GM19193 (cell line): Measurements from ENCODE around the gene ACOX2.

Experiments used
- POLR2A ChIP-seq: IDR thresholded peaks from 4 replicates; pipeline ENCODE4 v1.6.1; 2011; ENCODE audit not compliant: insufficient read depth, insufficient read length; ENCODE audit errors: extremely low read depth

Gene ACOX2

DNA sequence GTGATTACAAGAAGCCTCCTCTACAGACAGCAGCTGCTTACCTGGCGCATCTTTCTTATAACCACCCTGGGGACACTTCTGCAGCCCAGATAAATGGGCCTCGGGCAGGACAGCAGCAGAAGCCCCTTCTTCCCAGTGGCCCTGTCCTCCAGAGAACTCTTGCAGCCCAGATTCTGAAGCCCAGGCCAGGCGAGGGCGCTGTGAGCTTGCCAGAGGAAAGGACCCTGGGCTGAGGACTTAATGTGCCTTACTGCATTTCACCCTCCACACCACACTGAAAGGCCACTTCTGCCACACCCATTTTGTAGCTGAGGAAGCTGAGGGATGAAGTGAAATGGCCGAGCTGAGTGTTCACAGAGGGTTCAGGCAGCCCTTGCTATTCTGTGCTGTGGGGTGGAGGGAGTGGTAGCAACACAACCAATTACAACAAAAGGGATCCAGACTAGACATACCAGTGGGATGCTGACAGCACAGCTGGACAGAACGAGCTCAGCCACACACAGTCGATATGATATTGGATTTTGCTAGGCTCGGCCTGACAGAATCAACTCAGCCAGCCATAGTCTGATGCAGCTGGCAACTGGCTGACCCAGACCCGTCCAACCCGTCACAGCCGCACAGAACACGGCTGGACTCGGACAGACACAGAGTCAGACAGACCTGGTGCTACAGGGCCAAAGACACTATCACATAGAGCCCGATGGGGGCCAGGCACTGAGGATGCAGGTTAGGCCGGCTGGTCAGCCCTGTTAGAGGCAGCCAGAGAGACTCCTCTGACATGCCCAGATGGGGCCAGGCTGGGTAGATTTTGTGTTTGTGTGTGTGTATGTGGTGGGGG lies 7.3 kb downstream of the ACOX2 start:
- no peak for TF ChIP-seq POLR2A

DNA sequence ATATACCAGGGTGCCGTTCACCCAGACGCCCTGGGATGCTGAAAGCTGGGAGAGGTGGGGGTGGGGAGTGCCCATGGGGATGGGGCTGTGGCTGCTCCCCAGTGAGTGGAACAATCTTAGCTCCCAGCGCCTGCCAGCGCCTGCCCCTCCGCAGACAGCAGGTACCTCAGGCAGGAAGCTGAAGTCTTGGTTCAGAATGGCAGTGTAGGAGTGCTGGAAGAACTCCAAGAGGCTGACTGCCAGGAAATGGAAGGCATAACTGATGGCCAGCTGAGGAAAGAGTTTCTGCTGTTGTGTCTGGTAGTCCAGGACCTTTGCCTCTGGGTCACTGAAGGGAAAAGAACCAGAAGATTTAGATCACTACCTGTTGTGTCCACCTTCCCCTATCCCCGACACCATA lies 8.4 kb downstream of the ACOX2 start:
- TF ChIP-seq POLR2A, result no peak

DNA sequence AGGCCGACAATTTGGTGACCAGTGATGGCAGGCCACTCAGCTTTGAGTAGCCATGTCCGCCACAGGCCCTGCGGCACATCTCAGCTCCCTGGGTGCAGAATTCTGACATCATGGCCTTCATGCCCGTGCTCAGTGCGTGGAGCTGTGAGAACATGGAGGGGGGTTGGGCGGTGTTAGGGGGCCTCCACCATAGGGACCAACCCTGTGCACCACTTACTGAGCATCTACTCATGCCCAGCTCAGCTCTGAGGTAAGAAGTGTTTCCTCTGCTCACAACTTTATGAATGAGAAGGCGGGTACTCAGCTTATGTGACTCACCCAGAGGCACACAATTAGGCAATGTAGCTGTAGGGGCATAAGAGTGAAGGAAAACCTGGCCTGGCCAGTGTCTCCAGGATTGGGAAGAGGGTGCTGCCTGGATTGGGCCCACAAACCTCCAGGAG lies 10.5 kb downstream of the ACOX2 start:
- TF ChIP-seq POLR2A, result no peak

DNA sequence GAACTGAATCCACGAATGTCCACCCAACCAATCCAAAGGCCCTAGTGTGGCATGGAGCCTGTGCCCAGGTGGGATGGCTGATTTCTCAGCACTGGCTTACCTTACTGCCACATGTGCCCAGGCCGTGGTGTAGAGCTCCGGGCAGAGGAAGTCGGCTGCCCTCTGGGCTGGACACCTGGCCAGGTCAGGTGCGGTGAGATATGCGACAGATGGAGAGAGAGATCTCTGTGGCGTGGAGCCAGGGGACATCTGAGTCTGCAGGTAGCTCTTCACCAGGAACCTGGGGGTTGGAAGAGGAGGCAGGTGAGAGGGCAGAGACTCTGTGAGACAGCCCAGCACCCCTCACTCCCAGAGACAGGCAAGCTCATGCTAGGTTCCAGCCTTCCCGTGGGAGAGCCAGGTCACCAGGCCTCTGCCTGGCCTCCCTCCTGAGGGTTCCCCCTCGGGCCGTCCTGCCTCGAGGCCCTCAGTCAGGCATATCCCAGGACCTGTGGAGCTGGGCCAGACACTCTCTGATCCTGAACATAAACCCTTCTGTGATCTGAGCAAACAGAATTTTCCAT lies 12.6 kb downstream of the ACOX2 start:
- no peak for TF ChIP-seq POLR2A

DNA sequence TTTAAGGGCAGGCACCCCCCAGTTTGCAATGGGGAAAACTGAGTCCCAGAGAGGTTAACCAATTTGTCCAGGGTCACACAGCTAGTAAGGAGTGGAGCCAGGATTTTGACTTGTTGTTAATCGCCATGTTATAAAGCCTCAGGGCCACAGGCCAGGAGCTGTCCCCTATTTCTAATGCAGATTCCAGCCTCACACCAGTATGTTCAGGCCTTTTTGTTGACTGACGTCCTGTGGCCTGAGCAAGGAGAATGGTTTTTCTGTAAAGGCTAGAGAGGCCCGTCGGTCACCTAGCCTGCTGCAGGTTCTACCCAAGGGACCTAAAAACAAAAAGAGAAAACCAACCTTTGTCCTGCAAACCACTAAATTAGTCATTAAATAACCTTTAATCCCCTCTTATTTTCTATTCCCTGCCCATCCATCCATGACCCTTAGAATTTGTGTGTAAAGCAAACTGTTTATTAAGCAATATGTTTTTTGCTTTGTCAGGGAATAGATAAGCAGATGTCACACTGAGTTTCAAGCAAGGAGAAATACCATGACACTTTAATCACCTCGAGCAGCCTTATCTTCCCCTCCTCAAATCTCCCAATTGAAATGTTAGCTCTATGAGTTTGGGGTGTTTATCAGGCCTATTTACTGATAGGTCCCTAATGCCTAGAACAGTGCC lies 14.1 kb downstream of the ACOX2 start:
- no peak for TF ChIP-seq POLR2A

DNA sequence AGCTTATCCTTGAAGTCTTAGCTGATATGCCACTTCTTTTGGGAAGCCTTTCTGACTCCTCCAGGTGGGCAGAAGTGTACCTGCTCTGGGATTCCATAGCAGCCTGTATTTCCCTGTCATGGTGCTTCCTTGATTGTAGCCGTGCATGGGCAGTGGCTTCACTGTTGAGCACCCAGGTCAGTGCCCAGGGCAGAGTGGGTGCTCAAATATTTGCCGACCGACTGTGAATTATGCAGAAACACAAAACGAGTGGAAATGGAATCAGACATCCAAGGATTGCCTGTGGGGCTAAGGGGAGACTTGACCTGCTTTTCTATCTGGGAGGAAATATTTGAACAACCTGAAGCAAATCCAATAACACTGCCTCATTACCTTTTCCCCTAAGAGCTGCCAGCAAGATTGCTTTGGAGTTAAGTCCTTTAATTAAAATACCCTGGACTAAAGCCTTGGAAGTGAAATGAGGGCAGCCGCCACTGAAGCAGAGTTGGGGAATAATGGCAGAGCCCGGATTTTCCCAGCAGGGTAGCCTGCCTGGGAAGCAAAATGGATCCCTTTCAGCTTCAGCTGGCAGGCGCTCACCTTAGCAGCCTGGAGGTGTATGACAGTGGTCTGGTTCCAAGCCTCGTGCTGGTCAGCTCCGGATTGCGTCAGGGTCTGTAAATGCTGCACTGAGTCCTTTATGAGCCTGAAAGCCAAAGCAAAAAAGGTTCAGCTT lies 14.9 kb downstream of the ACOX2 start:
- TF ChIP-seq POLR2A, result no peak

DNA sequence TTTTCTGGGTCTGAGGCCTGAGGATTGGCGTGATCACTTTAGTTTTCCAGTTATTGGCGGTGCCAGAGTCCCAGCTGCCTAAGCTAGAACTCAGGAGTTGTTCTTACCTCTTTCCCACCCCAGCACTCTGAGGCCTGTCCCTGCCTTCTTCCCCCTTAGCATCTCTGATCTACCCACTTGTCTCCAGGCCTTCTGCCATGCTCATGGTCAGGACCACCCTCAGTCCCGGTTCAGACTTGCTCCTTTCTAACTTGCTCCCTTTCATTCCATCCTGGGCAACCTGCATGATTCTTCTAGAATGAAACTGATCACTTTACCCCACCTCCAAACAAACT lies 15.7 kb downstream of the ACOX2 start:
- TF ChIP-seq POLR2A, result no peak

DNA sequence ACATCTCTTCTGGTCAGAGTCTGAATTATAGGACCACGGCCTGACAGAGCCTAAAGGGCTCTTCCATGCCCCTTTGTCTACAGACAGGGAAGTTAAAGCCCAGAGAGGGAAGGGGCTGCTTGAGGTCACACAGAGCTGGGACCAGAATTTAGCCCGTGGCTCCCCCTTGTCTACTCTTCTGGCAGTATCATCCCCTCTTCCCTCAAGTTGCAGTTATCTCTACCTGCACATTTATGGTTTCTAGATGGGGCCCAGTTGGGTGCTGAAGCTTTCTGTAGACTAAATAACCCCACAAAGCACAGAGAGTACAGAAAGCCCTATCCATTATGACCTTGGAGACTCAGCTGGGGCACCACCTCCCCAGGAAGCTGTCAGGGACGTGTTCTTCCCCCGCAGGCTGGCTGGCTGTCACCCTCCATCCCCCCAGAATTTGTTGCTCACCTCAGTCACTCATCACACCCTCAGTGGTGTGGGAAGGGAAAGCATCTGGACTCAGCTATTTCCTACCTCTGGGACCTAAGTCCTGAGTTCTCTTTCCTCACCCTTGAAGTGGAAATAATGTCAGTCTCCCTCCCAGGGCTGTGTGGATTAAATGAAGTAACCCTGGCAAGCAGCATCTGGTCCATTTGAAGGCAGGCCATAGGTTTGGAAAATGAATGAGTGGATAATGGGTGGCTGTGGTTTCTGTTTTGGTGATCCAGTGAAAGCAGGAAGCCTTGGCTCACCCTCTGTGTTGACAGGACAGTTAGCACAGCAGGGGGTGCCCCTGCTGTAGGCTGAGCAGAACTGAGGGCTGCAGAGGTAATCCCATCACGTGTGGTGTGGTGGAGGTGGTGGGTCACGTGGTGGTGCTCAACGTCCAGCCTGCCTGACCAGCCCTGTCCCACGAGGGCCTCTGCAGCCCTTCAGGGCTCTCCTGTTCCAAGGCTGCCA lies 16.3 kb downstream of the ACOX2 start:
- TF ChIP-seq POLR2A, result no peak

DNA sequence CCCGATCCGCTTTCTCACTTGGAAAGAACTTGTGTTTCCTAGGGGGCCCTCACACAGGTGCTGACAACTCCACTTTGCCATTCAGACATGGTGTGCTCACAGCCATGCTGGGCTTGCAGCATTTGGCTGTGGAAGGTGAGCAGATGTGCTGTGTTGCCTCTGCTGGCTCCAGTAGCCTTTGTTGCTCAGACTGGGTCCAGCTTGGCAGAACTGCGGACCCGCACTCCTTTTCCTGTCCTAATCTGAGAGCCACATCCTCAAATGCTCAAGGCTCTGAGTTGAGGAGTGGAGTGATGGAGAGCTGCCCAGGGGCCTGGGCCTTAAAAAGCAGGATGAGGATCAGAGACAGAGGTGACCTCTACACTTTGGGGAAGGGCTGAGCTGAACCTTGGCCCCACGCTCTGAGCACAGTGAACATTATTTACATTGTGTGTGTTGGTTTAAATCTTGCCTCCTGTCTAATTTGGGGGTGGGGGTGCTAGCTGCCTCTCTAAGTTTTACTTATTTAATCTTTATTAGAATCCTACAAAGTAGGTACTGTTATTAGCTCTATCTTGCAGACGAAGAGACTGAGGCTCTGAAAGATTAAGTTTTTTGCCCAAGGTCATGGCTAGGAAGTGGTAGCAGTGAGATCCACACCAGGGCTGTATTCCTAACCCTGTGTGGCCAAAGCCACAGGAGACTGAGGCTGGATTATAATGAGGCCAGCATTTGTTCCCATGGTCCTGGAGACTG lies 17.2 kb downstream of the ACOX2 start:
- TF ChIP-seq POLR2A, result no peak

DNA sequence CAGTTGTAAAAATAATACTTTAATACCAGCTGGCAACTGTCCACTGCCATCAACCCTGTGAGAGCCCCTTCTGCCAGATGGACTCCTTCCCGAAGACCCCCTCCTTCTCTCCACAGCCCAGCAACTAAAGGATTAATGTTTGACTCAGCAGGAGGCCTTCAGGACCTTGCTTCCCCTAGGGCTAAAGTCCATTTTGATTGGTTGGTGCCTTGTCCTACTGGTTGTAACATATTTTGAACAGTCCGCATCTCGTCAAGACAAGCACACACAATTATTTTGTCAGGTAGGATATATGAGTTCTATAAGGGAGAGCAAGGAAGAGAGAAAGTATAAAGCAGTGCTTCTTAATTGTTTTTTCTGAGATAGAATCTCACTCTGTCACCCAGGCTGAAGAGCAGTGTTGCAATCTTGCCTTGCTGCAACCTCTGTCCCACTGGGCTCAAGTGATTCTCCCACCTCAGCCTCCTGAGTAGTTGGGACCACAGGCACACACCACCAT lies 18.6 kb downstream of the ACOX2 start:
- no peak for TF ChIP-seq POLR2A

DNA sequence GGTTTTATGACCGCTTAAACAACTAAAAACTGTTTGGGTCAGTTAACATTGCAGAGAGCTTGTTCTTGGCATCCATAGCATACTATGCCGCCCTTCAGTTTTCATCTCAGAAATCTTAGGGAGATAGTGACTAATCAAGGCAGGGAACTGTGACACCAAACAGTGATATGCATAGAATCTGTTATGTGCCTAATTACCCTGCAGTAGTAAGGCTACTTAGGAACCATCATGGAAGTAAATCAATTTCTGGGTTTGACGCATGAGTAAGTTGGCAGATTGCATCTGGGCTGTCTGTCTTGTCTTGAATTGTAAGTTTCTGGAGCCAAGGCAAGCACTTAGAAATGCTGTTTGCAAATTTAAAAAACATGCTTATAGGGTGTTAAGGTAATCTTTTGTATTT lies 22.6 kb downstream of the ACOX2 start:
- no peak for TF ChIP-seq POLR2A

DNA sequence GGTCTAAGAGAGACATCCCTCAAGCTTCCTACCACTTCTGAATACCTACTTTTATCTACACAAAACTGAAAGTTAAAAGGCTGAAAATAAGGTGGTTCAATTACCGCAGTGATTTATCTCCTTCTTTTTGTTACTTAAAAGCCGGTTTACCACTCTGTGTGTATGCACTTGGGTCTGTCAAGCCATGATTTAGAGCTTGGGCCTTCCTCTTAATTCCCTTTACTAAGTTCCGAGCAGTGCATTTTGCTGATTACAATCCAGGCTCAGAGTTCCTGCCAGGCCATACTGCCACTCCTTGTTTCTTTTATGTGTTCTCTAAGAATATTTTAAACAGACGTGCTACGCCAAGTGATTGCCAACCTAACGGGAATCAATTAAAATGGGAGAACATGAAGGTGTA lies 28.6 kb downstream of the ACOX2 start:
- no peak for TF ChIP-seq POLR2A

DNA sequence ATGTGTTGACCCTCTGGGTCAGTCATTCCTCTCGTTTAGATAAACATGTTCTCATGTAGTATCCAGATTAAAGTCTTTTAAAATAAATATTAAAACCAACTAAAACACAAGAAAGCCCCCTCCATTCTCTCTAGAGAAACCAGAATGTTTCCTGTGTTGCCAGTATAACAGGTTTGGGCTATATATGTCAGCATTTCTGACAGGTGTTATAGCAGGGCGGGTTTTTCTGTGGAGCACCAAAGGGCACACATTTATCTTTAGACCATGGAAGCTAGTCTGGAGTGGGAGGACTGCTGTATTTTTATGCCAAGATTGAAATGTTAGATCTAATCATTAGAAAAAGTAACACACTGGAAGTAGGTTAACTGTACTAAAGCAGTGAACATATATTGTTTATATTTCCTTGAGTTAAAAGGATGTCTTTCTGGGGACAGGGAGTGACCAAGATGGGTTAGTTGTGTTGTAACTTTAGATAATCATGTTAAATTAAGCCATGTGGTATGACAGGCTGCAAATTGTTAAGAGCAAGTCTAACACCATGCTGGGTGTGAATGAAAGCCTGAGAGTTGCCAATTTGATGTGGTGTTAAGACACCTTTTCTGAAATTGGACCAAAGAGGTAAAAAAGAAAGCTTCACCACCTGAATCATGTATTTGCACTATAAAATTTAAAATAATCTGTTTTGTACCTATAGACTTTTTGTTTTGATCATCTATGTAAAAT lies 29.5 kb downstream of the ACOX2 start:
- TF ChIP-seq POLR2A, result no peak
